ENCODE data around the gene AKR1B15.

DNA sequence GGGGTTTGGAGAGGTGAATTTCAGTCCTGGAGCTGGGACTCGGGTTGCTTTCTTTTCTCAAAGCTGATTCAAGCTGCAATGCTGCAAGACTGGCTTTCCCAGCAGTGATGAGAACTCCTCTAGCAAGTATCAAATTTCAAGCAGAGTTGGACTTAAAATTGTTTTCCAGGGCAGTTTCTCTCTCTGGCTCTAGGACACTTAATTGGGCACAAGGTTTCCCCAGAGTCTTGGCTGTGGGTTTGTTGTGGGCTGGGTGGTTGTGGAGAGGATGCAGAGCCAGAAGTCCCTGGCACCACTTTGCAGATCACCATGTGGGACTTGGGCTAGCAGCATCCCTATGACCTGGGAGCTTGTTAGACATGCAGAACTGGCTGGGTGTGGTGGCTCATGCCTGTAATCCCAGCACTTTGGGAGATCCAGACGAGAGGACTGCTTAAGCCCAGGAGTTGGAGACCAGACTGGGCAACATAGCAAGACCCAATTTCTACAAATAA is 16.8 kb downstream of the AKR1B15 start:
- TF ChIP-seq, protein P1, sequence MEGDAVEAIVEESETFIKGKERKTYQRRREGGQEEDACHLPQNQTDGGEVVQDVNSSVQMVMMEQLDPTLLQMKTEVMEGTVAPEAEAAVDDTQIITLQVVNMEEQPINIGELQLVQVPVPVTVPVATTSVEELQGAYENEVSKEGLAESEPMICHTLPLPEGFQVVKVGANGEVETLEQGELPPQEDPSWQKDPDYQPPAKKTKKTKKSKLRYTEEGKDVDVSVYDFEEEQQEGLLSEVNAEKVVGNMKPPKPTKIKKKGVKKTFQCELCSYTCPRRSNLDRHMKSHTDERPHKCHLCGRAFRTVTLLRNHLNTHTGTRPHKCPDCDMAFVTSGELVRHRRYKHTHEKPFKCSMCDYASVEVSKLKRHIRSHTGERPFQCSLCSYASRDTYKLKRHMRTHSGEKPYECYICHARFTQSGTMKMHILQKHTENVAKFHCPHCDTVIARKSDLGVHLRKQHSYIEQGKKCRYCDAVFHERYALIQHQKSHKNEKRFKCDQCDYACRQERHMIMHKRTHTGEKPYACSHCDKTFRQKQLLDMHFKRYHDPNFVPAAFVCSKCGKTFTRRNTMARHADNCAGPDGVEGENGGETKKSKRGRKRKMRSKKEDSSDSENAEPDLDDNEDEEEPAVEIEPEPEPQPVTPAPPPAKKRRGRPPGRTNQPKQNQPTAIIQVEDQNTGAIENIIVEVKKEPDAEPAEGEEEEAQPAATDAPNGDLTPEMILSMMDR (optimal IDR thresholded peaks at IDR 0.05 in 1 of 3, IDR thresholded peaks at IDR 0.05 in 1 of 3, conservative IDR thresholded peaks at IDR 0.05 in 1 of 3; ENCODE audit: extremely low read depth in 1 of 3, insufficient read depth in 2 of 3, low read length in 3 of 3), result no peak
- no peak for TF ChIP-seq EZH2 (IDR thresholded peaks at IDR 0.05; ENCODE audit: low read length)

Data from keratinocyte (primary cell).